ENCODE data around the gene ACSL6. TPM values are rescaled to one million over a fixed set of nuclear protein-coding genes. Genes with fewer than 3 reads are reported as not detected.

ACSL6 gene
- total RNA-seq, 2 experiments from 2014 or later = 4.6 to 5.8 TPM

DNA sequence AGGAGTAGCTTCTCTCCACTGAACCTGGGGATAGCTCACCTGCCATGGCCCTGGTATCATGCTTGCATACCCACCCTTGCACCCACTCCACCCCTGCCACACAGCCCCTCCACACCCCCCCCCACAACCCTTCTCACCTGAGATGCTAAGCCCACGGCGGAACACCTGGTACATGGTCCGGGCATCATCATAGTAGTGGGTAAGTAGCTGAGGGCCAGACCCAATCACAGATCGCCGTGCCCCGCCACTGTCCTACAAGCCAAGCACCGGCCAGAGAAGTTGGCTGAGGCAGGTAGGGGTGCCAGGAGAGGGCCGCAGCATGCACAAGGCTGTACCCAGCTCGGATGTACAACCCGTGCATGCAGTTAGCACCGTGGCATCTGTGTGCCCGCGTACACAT lies 20.7 kb downstream of the ACSL6 start:
- no peak overlapping the region for H3K4me3 Mint-ChIP-seq
- no peaks in the 10 kb centered on the region for H3K36me3 Mint-ChIP-seq
- no peaks in the 10 kb centered on the region for H3K4me1 Mint-ChIP-seq
- no peak overlapping the region for H3K27ac Mint-ChIP-seq
- no peak for DNase-seq
- no peaks in the 10 kb centered on the region for H3K27me3 Mint-ChIP-seq
- H3K9me3 Mint-ChIP-seq = no peaks in the 10 kb centered on the region

GRCh38 chr5:131988601-131989000 lies 22.9 kb downstream of the ACSL6 start:
- Mint-ChIP-seq H3K4me1 (peaks cover 2% of the 10 kb centered on the region), H3K27me3 (no peaks in the 10 kb centered on the region), H3K4me3 (no peak overlapping the region), H3K9me3 (no peaks in the 10 kb centered on the region), H3K36me3 (no peaks in the 10 kb centered on the region), H3K27ac (no peak overlapping the region)
- no peak for DNase-seq

DNA sequence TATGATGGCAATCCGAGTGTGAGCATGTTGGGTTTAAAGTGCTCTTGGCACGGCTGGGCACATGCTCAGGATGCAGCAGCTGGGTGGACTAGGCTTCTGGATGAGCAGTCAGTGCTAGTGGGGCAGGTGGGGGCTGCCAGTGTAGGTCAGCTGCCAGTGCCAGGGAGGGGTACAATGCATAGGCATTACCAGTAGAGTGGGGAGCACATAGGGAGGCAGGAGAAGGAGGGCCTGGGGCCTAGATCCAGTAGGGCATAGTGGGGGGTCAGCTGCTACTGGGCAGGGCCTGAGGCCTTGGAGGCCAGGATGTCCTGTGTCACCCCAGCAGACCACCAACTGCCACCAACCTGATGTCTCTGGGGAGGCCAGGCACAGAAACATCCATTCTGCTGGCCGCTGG lies 24.2 kb downstream of the ACSL6 start:
- H3K4me1 Mint-ChIP-seq = peaks cover 10% of the 10 kb centered on the region
- no peaks in the 10 kb centered on the region for H3K9me3 Mint-ChIP-seq
- DNase-seq = no peak
- H3K36me3 Mint-ChIP-seq = no peaks in the 10 kb centered on the region
- H3K4me3 Mint-ChIP-seq = no peak overlapping the region
- H3K27me3 Mint-ChIP-seq = no peaks in the 10 kb centered on the region
- H3K27ac Mint-ChIP-seq = no peak overlapping the region

- no peaks in the 10 kb centered on the region for H3K36me3 Mint-ChIP-seq
- H3K27ac Mint-ChIP-seq = no peak overlapping the region
- H3K4me3 Mint-ChIP-seq = no peak overlapping the region
- no peak for DNase-seq
- no peaks in the 10 kb centered on the region for H3K27me3 Mint-ChIP-seq
- peaks cover 10% of the 10 kb centered on the region for H3K4me1 Mint-ChIP-seq
- H3K9me3 Mint-ChIP-seq = no peaks in the 10 kb centered on the region
Observed at GRCh38 chr5:131986161-131986912, 25.1 kb downstream of the ACSL6 start.

DNA sequence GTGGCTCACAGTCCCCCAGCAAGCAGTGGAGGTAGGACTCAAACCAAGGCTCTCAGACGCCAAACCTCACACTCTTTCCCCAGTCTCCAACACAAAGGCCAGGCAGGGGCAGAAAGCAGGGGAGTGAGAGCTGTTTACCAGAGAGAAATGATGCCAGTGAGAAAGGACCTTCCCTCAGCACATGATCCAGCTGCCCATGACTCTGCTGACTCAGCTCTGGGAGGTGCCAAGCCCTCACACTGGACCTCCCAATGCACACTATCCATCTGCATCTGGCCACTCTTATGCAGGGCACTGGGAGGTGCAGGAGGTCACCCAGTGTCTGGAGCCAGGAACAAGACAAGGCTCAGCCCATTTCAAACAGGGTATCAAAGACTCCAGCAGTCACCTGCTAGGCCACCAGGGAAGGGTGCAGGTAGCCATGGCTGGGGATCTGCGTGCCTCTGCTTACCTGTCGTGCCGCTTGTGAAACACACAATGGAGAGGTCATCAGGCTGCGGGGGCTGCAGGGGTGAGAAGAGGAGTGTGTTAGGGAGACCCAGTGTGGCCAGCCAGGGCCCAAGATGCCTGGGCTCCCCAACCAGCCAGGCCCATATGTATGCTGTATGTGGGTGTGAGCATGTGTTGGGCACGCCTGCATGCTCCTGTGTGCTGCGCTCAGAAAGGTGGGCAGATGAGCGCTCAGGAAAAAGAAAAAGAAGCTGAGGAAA lies 26.3 kb downstream of the ACSL6 start:
- Mint-ChIP-seq H3K36me3 (no peaks in the 10 kb centered on the region), H3K4me1 (peaks cover 10% of the 10 kb centered on the region), H3K4me3 (no peak overlapping the region), H3K27me3 (no peaks in the 10 kb centered on the region), H3K27ac (no peak overlapping the region), H3K9me3 (no peaks in the 10 kb centered on the region)
- DNase-seq = no peak

- Mint-ChIP-seq H3K4me1 (peaks cover 10% of the 10 kb centered on the region), H3K36me3 (no peaks in the 10 kb centered on the region), H3K4me3 (no peak overlapping the region), H3K27me3 (no peaks in the 10 kb centered on the region), H3K27ac (no peak overlapping the region), H3K9me3 (no peaks in the 10 kb centered on the region)
- no peak for DNase-seq
Observed at GRCh38 chr5:131983244-131983771, 28.1 kb downstream of the ACSL6 start.

DNA sequence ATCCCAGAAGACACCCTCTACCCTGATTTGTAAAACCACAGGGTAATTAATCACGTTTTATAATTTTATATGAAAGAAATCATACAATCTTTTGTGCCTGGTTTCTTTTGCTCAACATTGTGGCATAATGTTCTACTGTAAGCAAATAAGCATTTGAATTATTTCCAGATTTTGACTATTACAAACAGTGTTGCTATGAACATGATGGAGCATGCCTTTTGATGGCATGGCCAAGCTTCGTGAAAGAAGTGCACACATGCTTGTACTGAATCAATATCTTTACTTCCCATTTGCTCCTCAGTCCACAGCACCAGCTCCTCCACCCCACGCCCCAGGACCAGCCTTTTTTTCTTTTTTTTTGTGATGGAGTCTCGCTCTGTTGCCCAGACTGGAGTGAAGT lies 29.9 kb downstream of the ACSL6 start:
- no peaks in the 10 kb centered on the region for H3K36me3 Mint-ChIP-seq
- no peak overlapping the region for H3K4me3 Mint-ChIP-seq
- DNase-seq = no peak
- H3K27me3 Mint-ChIP-seq = no peaks in the 10 kb centered on the region
- no peaks in the 10 kb centered on the region for H3K9me3 Mint-ChIP-seq
- H3K4me1 Mint-ChIP-seq = peaks cover 23% of the 10 kb centered on the region
- no peak overlapping the region for H3K27ac Mint-ChIP-seq

DNA sequence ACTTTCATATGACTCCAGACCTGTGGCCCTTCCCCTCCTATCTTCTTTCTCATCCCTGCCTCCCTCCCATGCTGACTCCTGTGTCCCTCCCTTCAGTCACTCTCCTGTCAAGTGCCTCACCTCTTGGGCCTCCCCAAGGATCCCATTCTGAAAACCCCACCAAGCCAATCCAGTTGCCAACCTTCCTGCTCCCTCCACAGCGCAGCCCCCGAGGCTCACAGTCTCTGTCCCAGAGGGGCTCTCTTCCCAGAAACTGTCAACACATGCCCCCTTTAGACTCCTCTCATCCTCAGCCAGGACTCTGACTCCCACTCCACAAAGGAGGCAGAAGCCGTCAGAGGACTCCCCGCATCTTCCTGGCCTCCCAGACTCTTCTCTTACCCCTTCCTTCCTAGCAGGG lies 30.8 kb downstream of the ACSL6 start:
- no peak for DNase-seq
- Mint-ChIP-seq H3K27ac (no peak overlapping the region), H3K36me3 (no peaks in the 10 kb centered on the region), H3K9me3 (no peaks in the 10 kb centered on the region), H3K4me3 (no peak overlapping the region), H3K4me1 (peaks cover 27% of the 10 kb centered on the region), H3K27me3 (no peaks in the 10 kb centered on the region)

DNA sequence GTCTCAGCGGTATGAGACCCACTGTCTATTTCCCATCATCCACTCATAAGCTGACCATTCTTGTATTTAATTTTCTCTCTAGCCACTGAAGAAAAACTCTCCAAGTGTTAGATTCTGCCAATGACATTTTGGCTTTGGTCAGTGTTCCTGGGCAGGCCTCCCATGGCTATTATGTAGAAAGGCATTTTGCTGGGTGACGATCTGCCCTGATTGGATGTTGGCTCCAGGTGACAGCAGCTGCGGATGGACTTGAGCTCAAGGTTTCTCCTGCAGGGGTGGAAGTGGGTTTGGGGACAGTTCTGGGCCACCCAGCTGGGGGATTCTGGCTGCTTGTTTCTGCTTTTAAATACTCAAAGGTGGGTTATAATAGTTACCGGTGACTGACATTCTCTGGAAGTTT lies 31.6 kb downstream of the ACSL6 start:
- DNase-seq = no peak
- Mint-ChIP-seq H3K36me3 (no peaks in the 10 kb centered on the region), H3K27me3 (no peaks in the 10 kb centered on the region), H3K4me1 (peaks cover 35% of the 10 kb centered on the region), H3K9me3 (no peaks in the 10 kb centered on the region), H3K4me3 (no peak overlapping the region), H3K27ac (no peak overlapping the region)

GRCh38 chr5:131977212-131977604 lies 34.2 kb downstream of the ACSL6 start:
- H3K27me3 Mint-ChIP-seq = no peaks in the 10 kb centered on the region
- DNase-seq = no peak
- H3K27ac Mint-ChIP-seq = no peak overlapping the region

DNA sequence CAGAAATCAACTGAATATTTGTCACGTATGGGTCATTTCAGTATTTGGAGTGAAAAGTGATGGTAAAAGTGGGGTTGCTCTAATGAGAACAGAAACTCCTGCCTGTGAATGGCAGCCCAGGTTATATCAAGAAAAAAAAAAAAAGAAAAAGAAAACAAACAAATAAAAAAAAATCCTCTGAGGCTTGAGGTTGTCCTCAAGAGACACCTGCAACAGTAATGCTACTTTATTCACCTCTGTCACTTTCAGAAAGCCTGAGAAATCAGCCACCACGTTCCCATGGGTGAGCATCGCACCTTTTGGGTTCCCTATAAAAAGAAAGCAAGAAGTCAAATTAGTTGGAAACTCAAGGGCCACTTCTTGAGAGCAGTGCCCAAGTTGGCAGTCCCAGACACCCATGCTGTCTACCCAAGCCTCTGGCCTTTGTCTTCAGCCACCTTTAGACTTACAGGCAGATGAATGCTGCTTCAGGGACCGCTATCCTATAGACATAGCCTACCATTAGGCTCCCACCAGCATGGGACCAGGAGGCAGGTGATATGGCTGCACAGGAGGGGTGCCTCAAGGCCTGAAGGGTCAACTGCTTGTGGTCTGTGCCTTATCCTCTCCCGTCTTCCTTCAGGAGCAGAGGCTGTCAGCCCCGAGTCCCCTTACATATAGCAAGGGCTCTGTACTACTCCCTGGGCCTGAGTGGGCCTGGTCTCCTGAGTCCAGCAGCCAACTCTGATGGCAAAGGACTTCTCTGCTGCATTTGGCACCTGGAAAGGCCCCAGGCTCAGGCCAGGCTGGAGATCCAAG lies 34.8 kb downstream of the ACSL6 start:
- Mint-ChIP-seq H3K4me3 (no peak overlapping the region), H3K27ac (no peak overlapping the region), H3K4me1 (peaks cover 38% of the 10 kb centered on the region), H3K27me3 (no peaks in the 10 kb centered on the region), H3K9me3 (no peaks in the 10 kb centered on the region), H3K36me3 (no peaks in the 10 kb centered on the region)
- DNase-seq = no peak

More at GRCh38 chr5:131977212-131977604, 34.2 kb downstream of the ACSL6 start:
- Mint-ChIP-seq H3K36me3 (no peaks in the 10 kb centered on the region), H3K9me3 (no peaks in the 10 kb centered on the region), H3K4me3 (no peak overlapping the region), H3K4me1 (peaks cover 38% of the 10 kb centered on the region)

- peak overlapping the region; percentile 57 for H3K4me3 Mint-ChIP-seq
- H3K27ac Mint-ChIP-seq = peak overlapping the region; percentile 82
- H3K4me1 Mint-ChIP-seq = peaks cover 38% of the 10 kb centered on the region
- H3K9me3 Mint-ChIP-seq = no peaks in the 10 kb centered on the region
- H3K36me3 Mint-ChIP-seq = no peaks in the 10 kb centered on the region
- no peaks in the 10 kb centered on the region for H3K27me3 Mint-ChIP-seq
- DNase-seq = no peak
Observed at GRCh38 chr5:131974956-131975726, 36.3 kb downstream of the ACSL6 start.

- Mint-ChIP-seq H3K4me1 (peaks cover 38% of the 10 kb centered on the region), H3K9me3 (no peaks in the 10 kb centered on the region), H3K27me3 (no peaks in the 10 kb centered on the region), H3K36me3 (no peaks in the 10 kb centered on the region), H3K4me3 (peak overlapping the region; percentile 57), H3K27ac (peak overlapping the region; percentile 82)
- DNase-seq = no peak
Observed at GRCh38 chr5:131974622-131974955, 36.9 kb downstream of the ACSL6 start.

- no peak for DNase-seq
- H3K27ac Mint-ChIP-seq = peak overlapping the region; percentile 82
- no peaks in the 10 kb centered on the region for H3K27me3 Mint-ChIP-seq
- no peaks in the 10 kb centered on the region for H3K9me3 Mint-ChIP-seq
- peaks cover 38% of the 10 kb centered on the region for H3K4me1 Mint-ChIP-seq
- no peak overlapping the region for H3K4me3 Mint-ChIP-seq
- H3K36me3 Mint-ChIP-seq = no peaks in the 10 kb centered on the region
Observed at GRCh38 chr5:131974016-131974415, 37.4 kb downstream of the ACSL6 start.
